Measurements from ENCODE around the gene ADCY5. TPM values are rescaled to one million over a fixed set of nuclear protein-coding genes. Genes with fewer than 3 reads are reported as not detected.

The ADCY5 gene
- total RNA-seq, 1 experiment from 2014 or later = 0.49 TPM

GRCh38 chr3:123292321-123293310 is 156.3 kb downstream of the ADCY5 start:
- Histone ChIP-seq H3K27me3 (ENCODE audit: insufficient read depth, low read length) (peaks cover 17% of the 10 kb centered on the region; the same call in 1 of the 2 replicates), H2AFZ (ENCODE audit: low read depth, low read length, poor library complexity, severe bottlenecking) (no peak overlapping the region), H3K4me2 (ENCODE audit: low read length) (no peak overlapping the region), H3K4me3 (replicated peaks in 1 of 2; ENCODE audit: low read depth in 1 of 2, low read length in 2 of 2) (no peak overlapping the region), H3K4me1 (ENCODE audit: control insufficient read depth in 1 of 2, insufficient read depth in 2 of 2, low read length in 2 of 2) (no peaks in the 10 kb centered on the region), H3K36me3 (ENCODE audit: control insufficient read depth in 1 of 2, insufficient read depth in 2 of 2, low read length in 2 of 2) (no peaks in the 10 kb centered on the region), H3K9me3 (ENCODE audit: control insufficient read depth in 1 of 2, insufficient read depth in 1 of 2, low read depth in 1 of 2, low read length in 2 of 2) (no peaks in the 10 kb centered on the region), H3K9ac (ENCODE audit: low read length) (no peak overlapping the region), H3K79me2 (ENCODE audit: insufficient read depth, low read length) (no peaks in the 10 kb centered on the region), H3K9me2 (ENCODE audit: insufficient read depth) (no peaks in the 10 kb centered on the region), H4K20me1 (ENCODE audit: insufficient read depth) (no peaks in the 10 kb centered on the region), H3K27ac (ENCODE audit: low read depth, low read length) (no peak overlapping the region)
- TF ChIP-seq ATF3 (IDR thresholded peaks at IDR 0.05) (no peak), POLR2A (IDR thresholded peaks at IDR 0.05; ENCODE audit: borderline replicate concordance, extremely low read depth, insufficient read depth, insufficient read length) (no peak), CEBPB (IDR thresholded peaks at IDR 0.05; ENCODE audit: low read depth) (no peak), EZH2 (IDR thresholded peaks at IDR 0.05) (no peak), ELF1 (IDR thresholded peaks at IDR 0.05; ENCODE audit: borderline replicate concordance, low read depth) (no peak), POLR2AphosphoS5 (IDR thresholded peaks at IDR 0.05; ENCODE audit: low read depth, low read length) (no peak), REST (IDR thresholded peaks at IDR 0.05; ENCODE audit: low read depth) (no peak), ZNF274 (IDR thresholded peaks at IDR 0.05; ENCODE audit: low read depth, low read length) (no peak), RAD21 (IDR thresholded peaks at IDR 0.05; ENCODE audit: low read depth) (no peak), CBX3 (IDR thresholded peaks at IDR 0.05; ENCODE audit: low read depth) (no peak), ZFX (IDR thresholded peaks at IDR 0.05) (no peak), TCF7L2 (IDR thresholded peaks at IDR 0.05; ENCODE audit: borderline replicate concordance, extremely low read depth, insufficient read depth, insufficient read length) (no peak)
- POLR2A ChIA-PET = no interaction called here
- CTCF ChIA-PET = interaction anchor here (1.0 kb wide), 1 partner anchor 197 kb away, joined by 3 read pairs; no protein-coding TSS in a partner anchor
- ATAC-seq (no peak; the same call in 1 of the 2 replicates), DNase-seq (ENCODE audit: low read depth, low spot score) (no peak)
- RAD21 ChIA-PET (ENCODE audit: low non-redundant PET in 1 of 2, low total read pairs in 2 of 2, uncharacterized antibody in 2 of 2, unreplicated experiment in 2 of 2) = no interaction called here
- BruUV-seq (replicated peaks) = no TSS peak
- intact Hi-C loops (cut with micrococcal nuclease) = no loop called here
